Breast epithelium (tissue), 3 donors: ENCODE measurements around the gene BRD9.

Experiments
- CTCF ChIP-seq, 3 donors: fragments of 450-650 bp; IDR thresholded peaks; one replicate each; pipeline ENCODE4 v1.5.1; 2016 to 2017; ENCODE audit warnings: antibody characterized with exemption in 3 of 3, mild to moderate bottlenecking in 3 of 3, moderate library complexity in 3 of 3
- POLR2A ChIP-seq: fragments of 450-650 bp; IDR thresholded peaks from one replicate; pipeline ENCODE4 v1.6.1; 2016; ENCODE audit warnings: antibody characterized with exemption, mild to moderate bottlenecking, moderate library complexity
- POLR2AphosphoS5 ChIP-seq, 3 donors: sonication (generic); formaldehyde crosslinking; IDR thresholded peaks; one replicate each; pipeline ENCODE4 v1.6.1; 2017; ENCODE audit warnings: antibody characterized with exemption in 3 of 3

DNA sequence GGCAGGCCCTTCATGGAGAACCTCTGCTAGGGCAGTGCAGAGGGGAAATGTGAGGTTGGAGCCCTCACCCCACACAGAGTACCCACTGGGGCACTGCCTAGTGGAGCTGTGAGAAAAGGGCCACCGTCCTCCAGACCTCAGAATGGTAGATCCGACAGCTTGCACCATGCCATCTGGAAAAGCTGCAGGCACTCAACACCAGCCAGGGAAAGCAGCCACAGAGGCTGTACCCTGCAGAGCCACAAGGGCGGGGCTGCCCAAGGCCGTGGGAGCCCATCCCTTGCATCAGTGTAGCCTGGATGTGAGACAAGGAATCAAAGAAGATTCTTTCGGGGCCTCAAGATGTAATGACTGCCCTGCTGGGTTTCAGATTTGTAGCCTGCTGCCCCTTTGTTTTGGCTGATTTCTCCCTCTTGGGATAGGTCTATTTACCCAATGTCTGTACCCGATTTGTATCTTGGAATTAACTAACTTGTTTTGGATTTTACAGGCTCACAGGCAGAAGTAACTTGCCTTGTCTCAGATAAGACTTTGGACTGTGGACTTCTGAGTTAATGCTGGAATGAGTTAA lies 25.2 kb downstream of the BRD9 start:
- TF ChIP-seq CTCF (IDR thresholded peaks at IDR 0.05) = no peak
- no peak for TF ChIP-seq POLR2A
- no peak for TF ChIP-seq POLR2AphosphoS5 (IDR thresholded peaks at IDR 0.05)
